A172 (cell line): ENCODE results near the gene RERE. TPM values are rescaled to one million over a fixed set of nuclear protein-coding genes. Genes with fewer than 3 reads are reported as not detected.

ENCODE experiments used
- DNase-seq: peaks from one replicate; pipeline ENCODE4 v3.0.0-alpha.2; 2015; ENCODE audit warnings: low spot score
- total RNA-seq: library from RNA; depleted of rRNA; stranded (reverse); fragments of >200 nt; shearing (Covaris generic); gene quantifications from 2 replicates; pipeline ENCODE4 v1.2.3, GENCODE V29; 2014; rRNA removed

Gene RERE
- total RNA-seq, 1 experiment from 2014 or later = 7.0 TPM

DNA sequence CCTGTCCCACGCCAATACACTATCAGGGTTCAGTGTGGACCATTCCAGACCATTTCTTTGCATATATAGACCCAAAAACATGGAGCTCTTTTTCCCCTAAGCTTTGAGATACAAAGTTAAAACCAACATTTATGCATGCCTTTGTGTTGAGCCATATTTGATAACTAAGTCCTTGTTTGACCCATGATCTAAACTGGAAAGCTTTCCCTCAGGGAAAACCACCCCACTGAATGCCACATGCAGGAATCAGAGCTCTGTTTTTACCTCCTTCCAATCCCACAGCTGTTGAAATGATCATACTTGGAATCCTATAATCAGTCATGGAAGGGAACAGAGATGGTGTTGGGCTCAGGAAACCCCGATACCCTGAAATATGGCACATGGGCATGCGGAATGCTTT, 514.3 kb downstream of the RERE start:
- DNase-seq = peak; percentile 10

Other genes starting within 250 kb of the RERE start
- 1,393 and 1,401 TPM in 2 replicates for gene ENO1, start 61.0 kb upstream of the RERE start, total RNA-seq
- not detected in 2 replicates for gene CA6, start 128.2 kb upstream of the RERE start, total RNA-seq
- gene SLC2A7, start 208.8 kb upstream of the RERE start, total RNA-seq = not detected in 2 replicates